Measurements from ENCODE around the gene RASSF1.
"Not testable (repeated sequence)": the region's sequence is repeated elsewhere in the genome, so short reads cannot be mapped to it uniquely, and the experiment has no call there.

Gene RASSF1

DNA sequence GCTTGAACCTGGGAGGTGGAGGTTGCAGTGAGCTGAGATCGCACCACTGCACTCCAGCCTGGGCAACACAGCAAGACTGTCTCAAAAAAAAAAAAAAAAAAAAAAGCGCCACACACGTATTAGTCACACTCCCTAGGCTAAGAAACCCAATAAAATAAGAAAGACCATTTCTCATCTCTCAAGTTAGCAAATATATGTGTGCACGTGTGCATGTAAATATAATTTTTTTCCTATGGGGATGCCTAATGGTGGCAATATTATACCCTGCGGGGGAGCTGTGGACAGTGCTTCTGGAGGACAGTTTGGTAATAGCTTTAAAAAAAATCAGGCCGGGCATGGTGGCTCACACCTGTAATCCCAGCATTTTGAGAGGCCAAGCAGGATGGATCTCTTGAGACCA, 56.5 kb downstream of the RASSF1 start:
- not testable (repeated sequence) for DNase-seq (ENCODE audit: low read depth)
